NT2/D1 (cell line): ENCODE results near the gene ESRRB.

Experiments used
- SUZ12 ChIP-seq: IDR thresholded peaks from 2 replicates; pipeline ENCODE4 v1.6.1; 2011; ENCODE audit not compliant: insufficient read length, insufficient read depth; ENCODE audit errors: extremely low read depth
- YY1 ChIP-seq: IDR thresholded peaks from 2 replicates; pipeline ENCODE4 v1.6.1; 2011; ENCODE audit not compliant: insufficient read length, insufficient read depth
- ZNF274 ChIP-seq: IDR thresholded peaks from 2 replicates; pipeline ENCODE4 v1.6.1; 2011; ENCODE audit warnings: mild to moderate bottlenecking, low read depth, low read length

GRCh38 chr14:76349993-76350392 lies 25.9 kb upstream of the ESRRB start:
- no peak for TF ChIP-seq SUZ12
- TF ChIP-seq ZNF274: no peak
- TF ChIP-seq YY1: no peak
